Head of caudate nucleus (tissue), 42 donors: Measurements from ENCODE around the gene NINL.

ENCODE experiments used
- DNase-seq, 42 donors: peaks; one replicate each; pipeline versions ENCODE4 v3.0.0 to v3.0.0-alpha.2; 2020 to 2021; ENCODE audit warnings: mixed read lengths in 7 of 42
- intact Hi-C: fragments of 100-400 bp; cut with DNase I; formaldehyde crosslinking; loops from one replicate; pipeline ENCODE4 v1.15.0; 2022

The NINL gene

GRCh38 chr20:25496165-25496967, 89.0 kb downstream of the NINL start:
- no peak for DNase-seq
- intact Hi-C loops: no loop called here

DNA sequence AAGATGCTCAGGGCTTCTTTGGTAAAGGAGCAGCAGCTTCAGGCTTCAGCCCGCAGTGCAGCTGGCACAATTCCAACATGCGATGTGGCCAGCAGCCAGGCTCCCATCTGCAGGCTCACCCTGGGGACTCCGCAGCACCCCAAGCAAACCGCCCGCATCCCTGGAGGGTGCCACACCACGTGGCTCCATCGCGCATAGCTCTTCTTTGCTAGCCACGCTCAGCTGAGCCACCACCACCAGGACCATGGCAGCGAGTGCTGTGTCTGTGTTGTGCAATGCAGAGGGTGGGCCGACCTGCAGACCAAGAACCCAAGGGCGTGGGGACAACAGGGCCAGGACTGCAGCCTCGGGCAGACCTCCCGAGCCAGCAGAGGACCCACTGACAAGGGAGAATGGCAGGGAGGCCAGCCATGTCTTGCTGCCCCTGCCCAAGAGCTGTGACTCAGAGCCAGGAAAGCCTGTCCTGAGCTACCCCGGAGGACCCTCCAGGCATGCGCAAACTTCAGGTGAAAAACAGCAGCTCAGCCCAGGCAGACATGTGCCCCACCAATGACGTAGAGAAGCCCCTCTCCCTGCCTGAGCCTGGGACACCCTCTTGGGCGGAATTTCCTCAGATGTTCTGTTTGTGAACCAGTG, 90.0 kb downstream of the NINL start:
- DNase-seq: peak in 7 of 42 donors; percentile 8 to 66 (median 28)
- intact Hi-C loops: no loop called here

GRCh38 chr20:25494506-25495188, 90.7 kb downstream of the NINL start:
- intact Hi-C loops: no loop called here
- DNase-seq: no peak

- intact Hi-C loops: no loop called here
These were observed 91.4 kb downstream of the NINL start for GRCh38 chr20:25493748-25494505.

GRCh38 chr20:25493137-25493536, 92.2 kb downstream of the NINL start:
- intact Hi-C loops: no loop called here
- DNase-seq: no peak

More at GRCh38 chr20:25493748-25494505, 91.4 kb downstream of the NINL start:
- DNase-seq: no peak

- intact Hi-C loops: no loop called here
- DNase-seq: no peak
These were observed 93.8 kb downstream of the NINL start for GRCh38 chr20:25491446-25492038.

GRCh38 chr20:25490656-25491445, 94.5 kb downstream of the NINL start:
- intact Hi-C loops: no loop called here
- no peak for DNase-seq

DNA sequence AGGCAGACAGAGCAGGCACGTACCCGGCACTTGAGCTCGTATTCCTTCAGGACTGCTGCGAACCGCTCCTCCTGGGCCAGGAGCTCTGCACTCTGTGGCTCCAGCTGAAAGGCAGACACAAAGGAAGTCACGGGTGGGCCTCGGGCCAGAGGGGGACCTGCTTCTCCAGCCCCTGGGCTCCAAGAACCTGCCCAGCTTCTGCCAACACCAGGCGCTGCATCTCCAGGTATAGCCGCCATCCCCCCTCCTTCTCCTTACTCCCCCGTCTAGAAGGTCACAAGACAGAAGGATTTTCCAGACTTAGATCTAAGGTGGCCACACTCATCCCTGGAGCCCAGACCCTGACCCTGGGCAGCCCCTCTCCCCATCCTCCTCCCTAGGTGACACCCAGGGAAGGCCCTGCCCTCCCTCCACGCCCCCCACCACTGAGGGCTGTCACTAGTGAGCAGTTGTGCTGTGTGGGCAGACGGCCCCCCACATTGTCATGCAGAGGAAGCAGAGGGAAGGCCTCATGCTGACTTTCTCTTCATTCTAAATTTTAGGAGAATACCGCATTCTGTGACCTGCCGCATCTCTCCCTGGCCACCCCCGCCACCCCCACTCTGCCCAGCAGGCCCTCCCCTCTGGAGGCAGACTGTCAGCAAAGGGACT, 96.0 kb downstream of the NINL start:
- no peak for DNase-seq
- intact Hi-C loops: no loop called here

DNA sequence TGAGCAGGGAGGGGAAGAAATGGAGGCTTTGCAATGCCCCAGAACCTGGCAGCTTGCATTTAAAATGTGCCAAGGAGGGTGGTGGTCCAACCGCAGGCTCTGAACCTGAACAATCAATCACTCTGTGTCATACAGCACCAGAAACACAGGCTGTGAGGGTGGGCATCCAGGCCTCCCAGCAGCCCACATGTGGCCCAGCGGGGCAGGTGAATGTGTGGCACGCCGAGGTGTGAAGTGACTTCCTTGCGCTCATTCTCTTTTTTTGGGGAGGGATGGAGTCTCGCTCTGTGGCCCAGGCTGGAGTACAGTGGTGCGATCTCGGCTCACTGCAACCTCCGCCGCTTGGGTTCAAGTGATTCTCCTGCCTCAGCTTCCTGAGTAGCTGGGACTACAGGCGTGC, 97.4 kb downstream of the NINL start:
- DNase-seq: no peak
- intact Hi-C loops: no loop called here

DNA sequence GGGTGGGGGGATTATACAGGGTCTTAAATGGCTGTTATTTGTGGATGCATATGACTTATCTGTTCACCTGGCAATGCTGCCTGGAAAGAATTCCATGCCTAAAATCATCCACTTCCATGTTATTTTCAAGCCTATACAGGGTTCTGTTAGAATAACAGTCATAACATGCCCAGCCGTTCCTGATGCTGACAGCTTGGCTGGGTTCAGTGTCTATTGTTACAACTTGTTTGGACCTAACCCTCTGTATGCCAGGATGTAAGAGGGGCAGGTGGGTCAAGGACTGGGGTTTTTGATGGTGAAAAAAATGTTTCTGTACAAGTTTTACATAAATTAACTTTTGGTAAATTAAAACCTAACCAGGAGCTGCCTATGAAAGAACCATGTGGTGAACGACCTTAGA, 98.0 kb downstream of the NINL start:
- intact Hi-C loops: no loop called here
- DNase-seq: no peak

GRCh38 chr20:25486377-25486776, 99.0 kb downstream of the NINL start:
- DNase-seq: no peak
- intact Hi-C loops: no loop called here

GRCh38 chr20:25485872-25486271, 99.5 kb downstream of the NINL start:
- no peak for DNase-seq
- intact Hi-C loops: no loop called here

GRCh38 chr20:25484911-25485511, 100.3 kb downstream of the NINL start:
- intact Hi-C loops: no loop called here
- DNase-seq: no peak

- peak in 3 of 42 donors; percentile 17 to 21 (median 20) for DNase-seq
- intact Hi-C loops: no loop called here
These were observed 101.0 kb downstream of the NINL start for GRCh38 chr20:25484224-25484846.

DNA sequence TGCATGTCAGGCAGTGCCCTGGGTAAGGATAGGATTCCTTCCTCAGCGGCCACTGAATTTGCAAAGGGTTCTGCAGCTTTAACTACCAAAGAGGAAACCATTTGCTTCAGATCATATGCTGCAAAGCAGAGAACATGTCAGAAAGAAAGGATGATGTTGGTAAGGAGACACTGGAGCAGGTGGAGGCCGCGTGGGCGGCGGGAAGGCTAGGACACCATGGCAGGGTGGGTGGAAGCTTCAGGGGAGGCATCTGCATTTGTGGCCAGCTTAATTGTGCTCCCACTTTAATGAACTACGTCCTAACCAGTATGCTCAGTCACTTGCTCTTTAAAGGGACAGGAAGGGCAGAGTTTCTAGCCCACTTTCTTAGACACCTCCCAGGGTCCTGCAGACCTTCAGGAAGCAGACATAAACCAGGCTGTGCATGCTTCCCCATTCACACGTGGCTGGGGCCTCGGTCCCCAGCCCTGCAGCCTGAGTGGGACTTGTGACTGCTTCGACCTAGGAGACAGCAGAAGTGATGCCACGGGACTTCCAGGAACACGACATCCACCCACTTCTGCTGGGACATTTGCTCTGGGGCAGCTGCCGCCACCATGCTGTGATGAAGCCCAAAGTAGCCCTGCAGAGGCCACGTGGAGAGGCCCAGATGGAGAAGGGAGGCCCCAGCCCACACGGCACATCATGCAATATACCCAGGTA, 101.7 kb downstream of the NINL start:
- DNase-seq: peak in 12 of 42 donors; percentile 19 to 52 (median 32)
- intact Hi-C loops: no loop called here

DNA sequence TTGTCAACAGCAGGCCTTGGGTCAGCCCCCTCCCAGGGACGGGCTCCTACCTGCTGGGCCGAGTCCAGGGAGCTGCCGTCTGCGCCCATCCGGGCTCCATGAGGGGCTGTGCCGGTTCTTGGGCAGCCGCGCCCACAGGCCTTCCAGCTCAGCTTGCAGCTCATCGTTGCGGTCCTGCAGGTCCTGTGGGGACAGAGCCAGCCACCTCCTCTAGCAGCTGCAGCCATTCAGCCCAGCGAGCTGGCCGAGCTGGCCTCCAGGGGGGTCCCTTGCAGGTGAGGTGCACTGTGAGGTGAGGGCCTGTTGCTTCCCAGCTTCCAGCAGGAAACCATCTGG, 103.4 kb downstream of the NINL start:
- no peak for DNase-seq
- intact Hi-C loops: no loop called here
